C1 segment of cervical spinal cord (tissue), 14 donors: ENCODE data around the gene PRR36.

Experiments
- DNase-seq, 14 donors: peaks; one replicate each; lab custom pipeline; 2025; lab: John Stamatoyannopoulos, UW

The PRR36 gene

GRCh38 chr19:7820588-7820987 is 53.6 kb downstream of the PRR36 start:
- no peak for DNase-seq

DNA sequence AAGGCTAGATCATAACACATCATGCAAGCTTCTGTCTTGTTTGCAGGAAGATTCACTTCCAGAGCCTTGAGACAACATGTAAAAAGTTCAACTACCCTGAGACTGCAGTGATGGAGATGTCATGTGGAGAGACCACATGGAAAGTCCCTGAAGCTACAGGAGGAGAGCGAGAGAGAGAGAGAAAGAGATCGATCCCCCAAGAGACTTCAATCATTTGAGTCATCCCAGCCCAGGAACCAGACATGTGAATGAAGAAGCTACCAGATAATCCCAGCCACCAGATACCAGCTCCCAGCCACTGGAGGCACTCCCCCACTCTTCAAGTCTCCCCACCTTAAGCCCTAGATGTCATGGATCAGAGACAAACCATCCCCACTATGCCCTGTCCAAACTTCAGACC is 54.9 kb downstream of the PRR36 start:
- DNase-seq = no peak

GRCh38 chr19:7818806-7819205 is 55.4 kb downstream of the PRR36 start:
- no peak for DNase-seq
